ENCODE results near the gene TOMM5.

GRCh38 chr9:37617832-37618231 lies 25.4 kb upstream of the TOMM5 start:
- TF ChIP-seq POLR2A (IDR thresholded peaks at IDR 0.05; ENCODE audit: low read depth, low read length) (no peak), PAX5 (IDR thresholded peaks at IDR 0.05; ENCODE audit: insufficient read depth, low read length, severe bottlenecking) (no peak)
